ENCODE results near the gene HSPA12B.

The HSPA12B gene

DNA sequence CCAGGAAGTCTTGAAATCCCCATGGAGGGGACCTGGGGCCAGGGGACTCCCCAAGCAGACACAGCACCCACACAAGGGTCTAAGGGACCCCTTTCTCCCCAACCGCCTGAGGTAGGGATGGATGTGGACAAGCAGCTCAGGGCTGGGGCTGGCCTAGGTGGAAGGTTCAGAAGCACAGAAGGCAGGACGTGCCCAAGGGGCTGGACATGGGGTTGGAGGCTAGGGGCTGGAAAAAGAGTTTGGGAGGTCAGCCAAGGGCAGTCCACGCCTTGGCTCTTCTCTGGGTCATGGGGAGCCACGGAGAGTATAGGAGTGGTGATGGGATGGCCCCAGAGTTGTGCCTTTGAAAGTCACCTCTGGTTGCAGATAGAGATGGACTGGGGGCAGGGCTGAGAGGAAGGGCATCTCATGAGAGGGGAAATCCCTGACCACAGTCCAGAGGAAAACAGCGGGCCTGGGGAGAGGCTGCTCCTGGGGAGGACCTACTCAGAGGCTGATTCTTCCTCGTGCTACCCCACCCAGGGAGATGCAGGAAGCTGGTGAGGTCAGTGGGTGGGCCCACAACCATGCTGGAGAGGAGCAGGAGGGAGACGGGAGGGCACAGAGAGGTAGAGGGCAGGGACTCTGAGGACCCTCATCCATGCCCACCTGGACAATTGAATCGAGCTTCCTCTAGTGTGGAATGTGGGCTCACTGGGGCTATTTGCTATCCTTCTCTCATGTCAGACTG lies 2.5 kb upstream of the HSPA12B start:
- no peak for DNase-seq (ENCODE audit: low read depth in 2 of 2)

DNA sequence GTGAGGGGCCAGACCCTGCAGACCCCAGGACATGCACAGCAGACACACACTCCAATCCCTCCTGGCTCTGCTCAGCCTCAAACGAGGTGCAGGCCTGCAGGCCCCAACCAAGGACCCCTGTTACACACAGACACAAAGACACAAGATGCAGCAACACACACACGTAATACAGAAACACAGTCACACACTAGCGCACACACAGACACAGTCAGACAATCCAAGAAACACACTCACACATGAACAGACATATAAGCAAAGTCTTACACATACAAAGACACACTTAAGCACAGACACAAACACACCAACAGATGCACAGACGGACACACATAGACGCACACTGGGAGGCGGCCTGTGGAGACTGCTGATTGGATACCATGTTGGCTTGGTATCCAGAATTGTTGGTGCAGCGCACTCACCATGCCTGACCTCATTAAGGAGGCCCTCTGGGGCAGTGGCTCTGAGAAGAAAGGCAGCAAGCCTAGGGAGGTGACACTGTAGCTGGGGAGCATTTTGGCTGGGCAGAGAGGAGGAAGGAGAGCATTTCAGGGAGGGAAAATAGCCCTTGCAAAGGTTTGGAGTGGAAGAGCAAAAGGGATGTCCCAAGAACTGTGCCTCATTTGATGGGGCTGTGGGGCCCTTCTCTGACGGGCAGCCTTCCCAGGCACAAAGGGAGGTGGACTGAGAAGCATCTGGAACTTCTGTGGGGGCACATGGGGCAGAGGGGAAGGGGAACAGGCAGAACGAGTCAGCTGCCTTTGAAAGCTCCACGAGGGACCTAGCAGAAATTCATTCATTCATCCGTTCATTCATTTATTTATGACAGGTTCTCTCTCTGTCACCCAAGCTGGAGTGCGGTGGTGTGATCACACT lies 1.4 kb upstream of the HSPA12B start:
- no peak for DNase-seq (ENCODE audit: low read depth in 2 of 2)

DNA sequence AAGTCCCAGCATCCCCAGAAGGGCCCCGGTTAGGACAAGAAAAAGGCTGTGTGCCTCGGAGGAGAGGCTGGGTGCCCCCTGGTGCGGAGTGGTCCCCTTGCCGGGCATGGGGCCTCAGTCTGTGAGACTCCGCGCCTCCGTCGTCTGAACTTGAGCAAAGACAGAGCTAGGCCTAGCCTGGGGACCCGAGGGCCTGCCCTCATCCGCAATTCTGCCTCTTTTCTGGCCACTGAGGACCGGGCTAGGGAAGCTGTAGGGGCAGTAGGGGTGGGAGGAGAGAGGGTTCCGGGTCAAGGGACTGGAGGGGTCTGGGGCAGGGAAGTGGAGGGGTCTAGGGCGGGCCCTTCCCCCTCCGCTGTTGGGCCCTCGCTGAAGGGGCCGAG lies 550 bp upstream of the HSPA12B start:
- no peak for DNase-seq (ENCODE audit: low read depth in 2 of 2)

DNA sequence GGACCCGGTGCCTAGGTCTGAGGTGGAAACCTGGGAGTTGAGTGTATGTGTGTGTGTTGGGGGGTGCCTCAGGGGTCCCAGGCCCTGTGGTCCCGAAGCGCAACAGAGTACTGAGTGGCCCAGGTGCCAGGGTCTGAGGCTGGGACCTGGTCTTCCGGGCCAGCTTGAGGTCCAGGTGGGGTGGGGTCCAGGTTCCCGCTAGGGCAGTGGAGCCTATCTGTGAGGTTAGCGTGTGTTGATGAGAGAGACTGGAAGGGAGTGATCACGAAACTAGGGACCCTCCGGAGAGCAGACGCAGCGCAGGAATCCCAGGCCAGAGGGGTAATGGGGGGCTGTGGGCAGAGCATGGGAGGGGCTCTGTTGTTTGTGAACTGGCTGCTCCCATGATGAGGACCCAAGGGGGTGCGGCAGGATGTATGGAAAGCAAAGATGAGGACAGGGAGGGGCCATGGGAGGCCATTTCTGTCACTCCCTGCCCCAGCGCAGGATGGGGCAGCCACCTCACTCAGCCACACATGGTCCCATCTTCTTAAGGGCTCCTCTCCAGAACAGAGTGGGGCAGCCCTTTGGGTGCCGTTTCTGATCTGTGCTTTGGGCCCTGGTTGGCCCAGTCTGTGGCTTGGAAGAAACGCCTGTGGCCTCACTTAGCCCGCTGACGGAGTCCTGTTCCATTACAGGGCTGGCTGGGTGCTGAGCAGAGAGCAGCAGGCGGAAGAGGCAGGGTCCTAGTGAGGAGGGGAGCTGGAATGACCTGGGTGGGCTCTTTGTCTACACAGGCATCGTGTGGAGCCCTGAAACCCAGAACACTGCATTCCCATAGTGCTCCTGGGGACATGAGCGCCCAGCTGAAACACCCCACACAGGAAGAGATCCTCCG lies 872 bp downstream of the HSPA12B start:
- DNase-seq (ENCODE audit: low read depth in 2 of 2), result no peak

DNA sequence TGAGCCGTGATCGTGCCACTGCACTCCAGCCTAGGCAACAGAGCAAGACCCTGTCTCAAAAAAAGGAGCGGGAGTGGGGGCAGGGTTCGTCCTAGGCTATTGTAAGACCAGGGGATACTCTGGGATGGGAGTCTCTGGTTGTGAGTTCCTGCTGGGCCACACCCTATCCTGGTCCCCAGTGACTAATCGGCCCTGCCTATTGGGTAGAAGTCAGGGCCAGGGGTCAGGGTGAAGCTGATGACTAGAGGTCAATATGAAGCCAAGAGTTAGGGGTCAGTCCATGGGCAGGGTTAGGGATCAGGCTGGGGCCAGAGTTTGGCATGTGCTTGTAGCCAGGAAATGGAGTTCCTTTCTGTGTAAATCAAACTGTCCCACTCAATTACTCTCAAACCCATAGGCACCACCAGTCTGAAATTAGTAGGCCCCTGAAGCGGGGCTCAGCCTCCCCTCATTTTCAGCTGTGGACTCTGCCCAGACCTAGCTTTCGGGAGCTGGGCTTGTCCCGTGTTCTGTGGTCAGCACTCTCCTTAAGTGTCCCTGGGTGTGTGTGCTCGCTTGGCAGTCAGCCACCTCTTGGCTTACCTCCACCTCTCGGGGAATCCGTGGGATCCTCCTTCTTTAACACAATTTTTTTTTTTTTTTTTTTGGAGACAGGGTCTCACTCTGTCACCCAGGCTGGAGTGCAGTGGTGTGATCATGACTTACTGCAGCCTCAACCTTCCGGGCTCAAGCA lies 1.8 kb downstream of the HSPA12B start:
- no peak for DNase-seq (ENCODE audit: low read depth in 2 of 2)

DNA sequence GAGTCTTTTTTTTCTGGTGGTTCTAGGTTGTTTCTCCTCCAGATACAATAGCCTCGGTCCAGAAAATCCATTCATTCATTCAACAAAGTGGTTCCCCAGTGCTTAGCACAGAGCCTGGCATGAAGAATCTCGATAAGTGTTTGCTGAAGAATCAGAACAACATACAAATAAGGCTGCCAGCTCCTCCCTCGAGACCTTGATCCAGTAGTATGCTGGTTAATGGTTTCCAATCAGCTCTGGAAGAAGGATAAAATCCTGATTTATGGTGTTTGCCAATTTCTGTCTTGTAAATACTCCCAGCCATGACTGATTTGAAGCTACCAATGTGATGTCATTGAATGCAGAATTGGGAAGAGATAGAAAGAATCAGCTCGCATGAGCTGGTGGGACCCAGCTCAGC lies 3.3 kb downstream of the HSPA12B start:
- no peak for DNase-seq (ENCODE audit: low read depth in 2 of 2)

DNA sequence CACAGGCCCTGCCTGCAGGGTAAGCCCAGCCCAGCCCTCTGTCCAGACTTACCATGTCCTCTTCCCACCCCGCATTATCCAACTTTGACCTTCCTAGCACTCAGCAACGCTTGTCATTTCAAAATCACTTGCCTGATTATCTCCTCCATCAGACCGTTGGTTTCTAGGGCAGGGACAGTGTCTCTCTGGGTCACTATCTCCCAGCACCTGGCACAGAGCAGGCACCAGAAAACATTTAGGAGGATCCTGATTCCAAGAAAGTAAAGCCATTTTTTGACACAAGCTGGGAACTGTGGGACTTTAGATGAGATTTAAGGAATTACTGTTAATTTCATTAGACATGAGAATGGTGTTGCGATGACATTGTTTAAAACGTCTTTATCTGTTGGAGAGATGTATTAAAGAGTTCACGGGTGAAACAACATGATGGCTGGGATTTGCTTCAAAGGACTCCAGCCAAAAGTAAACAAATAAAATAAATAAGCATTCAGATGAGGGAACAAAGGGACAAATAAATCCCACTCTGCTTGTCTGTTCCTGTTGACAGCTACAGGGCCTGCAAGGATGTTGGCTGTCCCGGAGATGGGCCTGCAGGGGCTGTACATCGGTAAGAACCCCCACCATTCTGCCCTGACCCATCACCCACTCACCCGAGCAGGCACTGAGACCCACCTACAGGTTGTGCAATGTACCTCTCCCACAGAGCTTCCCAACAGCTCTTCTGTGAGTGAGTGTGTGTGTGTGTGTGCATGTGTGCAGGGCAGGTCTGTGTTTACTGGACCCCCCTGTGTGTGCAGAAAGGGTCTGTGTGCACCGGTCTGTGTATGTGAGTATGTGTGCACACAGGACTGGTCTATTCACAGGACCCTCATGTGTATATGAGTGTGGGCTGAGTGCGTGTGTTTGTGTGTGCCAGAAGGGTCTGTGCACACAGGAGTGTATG lies 5.9 kb downstream of the HSPA12B start:
- no peak for DNase-seq (ENCODE audit: low read depth in 2 of 2)

DNA sequence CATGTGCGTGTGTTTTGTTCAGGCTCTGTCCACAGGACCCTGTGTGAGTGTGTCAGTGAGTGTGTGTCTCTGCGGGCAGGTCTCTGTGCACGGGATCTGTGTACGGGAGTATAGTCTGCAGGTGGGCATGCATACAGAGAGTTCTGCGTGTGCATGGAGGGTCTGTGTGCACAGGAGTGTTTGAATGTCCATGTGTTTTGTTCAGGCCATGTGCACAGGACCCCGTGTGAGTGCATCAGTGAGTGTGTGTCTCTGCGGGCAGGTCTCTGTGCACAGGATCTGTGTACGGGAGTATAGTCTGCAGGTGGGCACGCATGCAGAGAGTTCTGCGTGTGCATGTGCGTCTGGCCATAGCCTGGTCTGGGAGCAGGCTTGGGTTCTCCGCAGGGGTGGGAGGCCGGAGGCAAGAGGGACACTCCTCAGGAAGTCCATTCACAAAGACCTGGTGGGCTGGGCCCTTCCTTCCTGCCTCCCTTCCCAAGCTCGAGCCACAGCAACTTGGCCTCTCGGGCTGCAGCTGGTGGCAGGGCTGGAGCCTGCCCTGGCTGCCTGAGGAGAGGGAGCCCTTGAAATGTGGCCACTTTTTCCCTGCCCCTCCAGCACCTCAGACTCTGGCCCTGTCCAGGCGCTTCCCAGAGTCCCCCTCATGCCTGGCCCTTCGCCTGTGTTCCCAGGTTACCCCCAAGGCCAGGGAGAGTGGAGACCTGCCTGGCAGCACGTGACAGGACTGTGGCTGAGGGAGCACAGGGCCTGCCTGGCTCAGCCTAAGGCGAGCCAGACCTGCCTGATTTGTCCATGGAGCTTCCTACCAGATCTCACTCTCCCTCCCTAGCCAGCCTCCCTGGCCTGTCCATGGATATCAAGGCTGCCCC lies 6.8 kb downstream of the HSPA12B start:
- no peak for DNase-seq (ENCODE audit: low read depth in 2 of 2)

DNA sequence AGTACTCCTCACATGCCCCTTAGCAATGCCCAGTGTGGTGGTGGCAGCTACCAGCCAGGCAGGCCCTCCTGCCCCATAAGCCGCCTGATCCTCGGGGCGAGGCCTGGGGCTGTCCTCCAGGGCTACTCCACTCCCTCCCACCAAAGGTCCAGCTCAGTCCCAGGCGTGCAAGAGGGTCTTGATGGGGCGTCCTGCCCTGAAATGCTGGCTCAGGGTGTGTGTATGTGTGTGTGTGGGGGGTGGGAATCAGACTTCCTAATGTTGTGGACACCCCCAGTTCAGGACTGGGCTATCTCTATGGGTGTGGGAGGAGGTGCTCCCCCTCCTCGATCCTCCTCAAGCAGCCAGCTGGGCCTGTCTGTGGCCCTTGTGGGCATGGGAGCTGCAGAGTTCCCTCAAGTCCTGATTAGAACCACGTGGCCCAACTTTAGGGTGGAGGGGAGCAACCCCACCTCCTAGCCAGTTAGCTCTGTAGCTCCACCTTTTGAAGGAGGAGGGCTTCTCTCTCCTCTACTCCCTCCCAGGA lies 7.5 kb downstream of the HSPA12B start:
- no peak for DNase-seq (ENCODE audit: low read depth in 2 of 2)

DNA sequence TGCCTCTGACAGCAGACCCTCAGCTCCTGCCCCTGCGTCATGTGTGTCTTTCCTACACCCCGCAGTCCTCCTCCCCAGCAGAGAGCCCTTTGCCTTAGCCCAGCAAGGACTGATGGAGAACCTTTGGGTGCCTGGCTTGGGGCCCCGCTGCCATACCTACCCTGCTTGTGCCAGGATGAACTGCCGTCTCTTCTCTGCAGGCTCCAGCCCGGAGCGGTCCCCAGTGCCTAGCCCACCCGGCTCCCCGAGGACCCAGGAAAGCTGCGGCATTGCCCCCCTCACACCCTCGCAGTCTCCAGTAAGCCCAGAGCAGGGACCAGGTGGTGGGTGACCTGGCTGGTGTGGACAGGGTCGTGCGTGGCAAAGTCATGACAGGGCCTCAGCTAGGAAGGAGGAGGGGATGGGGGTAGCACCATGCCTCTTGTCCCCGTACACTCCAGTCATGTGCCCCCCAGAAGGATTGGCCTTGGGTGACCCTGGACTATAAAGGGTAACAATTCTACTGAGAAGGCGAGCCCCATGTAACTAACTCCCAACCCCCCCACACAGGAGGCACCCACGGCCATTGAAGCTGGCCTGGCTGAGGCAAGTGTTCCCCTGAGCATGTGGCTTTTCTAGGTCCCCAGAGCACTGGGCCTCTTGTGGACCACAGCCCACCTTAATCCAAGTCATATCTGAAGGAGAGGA lies 8.3 kb downstream of the HSPA12B start:
- DNase-seq (ENCODE audit: low read depth in 2 of 2), result no peak

DNA sequence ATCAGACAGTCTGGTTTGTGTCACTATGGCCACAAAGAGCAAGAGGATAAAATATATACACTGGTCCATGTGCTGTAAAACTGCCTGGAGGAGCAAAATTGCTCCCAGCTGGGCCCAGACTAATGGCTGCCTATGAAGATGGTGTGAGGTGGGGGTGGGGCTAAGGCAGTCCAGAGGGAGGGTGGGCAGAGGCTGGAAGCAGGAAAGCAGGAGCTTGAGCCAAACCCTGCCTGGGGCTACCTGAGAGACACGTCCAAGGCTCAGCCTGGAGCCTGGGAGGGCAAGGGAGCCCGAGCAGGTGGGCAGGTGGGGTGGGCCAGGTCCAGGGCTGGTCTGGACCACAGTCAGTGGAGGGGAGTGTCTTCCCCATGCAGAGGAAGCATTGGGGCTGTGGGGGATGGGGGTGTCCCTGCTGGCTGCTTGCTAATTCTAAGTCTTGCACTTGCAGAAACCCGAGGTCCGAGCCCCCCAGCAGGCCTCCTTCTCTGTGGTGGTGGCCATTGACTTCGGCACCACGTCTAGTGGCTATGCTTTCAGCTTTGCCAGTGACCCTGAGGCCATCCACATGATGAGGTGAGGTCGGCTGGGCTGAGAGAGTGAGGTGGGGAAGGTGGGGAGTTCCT lies 9.5 kb downstream of the HSPA12B start:
- no peak for DNase-seq (ENCODE audit: low read depth in 2 of 2)

DNA sequence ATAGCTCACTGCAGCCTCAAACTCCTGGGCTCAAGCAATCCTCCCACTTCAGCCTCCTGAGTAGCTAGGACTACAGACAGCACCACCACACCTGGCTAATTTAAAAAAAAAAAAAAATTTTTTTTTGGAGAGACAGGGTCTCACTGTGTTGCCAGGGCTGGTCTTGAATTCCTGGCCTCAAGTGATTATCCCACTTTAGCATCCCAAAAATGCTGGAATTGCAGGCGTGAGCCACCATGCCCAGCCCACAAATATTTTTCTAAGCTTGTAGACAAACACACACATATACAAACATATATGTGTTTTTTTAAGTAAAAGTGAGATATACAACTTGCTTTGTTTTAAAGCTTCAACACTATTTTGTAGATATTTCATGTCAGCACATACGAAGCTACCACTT lies 10.8 kb downstream of the HSPA12B start:
- no peak for DNase-seq (ENCODE audit: low read depth in 2 of 2)

DNA sequence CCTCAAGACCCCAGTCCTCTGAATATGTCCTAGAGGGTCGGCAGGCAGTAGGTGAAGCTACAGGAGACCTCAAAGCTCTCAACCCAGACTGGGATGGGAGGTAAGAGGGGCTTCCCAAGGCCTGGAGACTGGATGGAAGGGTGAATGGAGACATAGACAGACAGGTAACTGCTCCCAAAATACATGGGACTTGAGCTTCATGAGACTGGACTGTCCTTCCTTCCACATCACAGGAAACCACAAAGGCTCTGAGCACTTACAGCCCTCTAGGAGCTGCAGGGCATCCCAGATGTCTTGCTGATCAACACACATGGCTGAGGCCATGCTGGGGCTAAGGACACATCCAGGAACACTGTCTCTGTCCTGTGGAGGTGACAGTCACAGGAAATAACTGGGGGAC lies 11.6 kb downstream of the HSPA12B start:
- DNase-seq (ENCODE audit: low read depth in 2 of 2), result no peak

DNA sequence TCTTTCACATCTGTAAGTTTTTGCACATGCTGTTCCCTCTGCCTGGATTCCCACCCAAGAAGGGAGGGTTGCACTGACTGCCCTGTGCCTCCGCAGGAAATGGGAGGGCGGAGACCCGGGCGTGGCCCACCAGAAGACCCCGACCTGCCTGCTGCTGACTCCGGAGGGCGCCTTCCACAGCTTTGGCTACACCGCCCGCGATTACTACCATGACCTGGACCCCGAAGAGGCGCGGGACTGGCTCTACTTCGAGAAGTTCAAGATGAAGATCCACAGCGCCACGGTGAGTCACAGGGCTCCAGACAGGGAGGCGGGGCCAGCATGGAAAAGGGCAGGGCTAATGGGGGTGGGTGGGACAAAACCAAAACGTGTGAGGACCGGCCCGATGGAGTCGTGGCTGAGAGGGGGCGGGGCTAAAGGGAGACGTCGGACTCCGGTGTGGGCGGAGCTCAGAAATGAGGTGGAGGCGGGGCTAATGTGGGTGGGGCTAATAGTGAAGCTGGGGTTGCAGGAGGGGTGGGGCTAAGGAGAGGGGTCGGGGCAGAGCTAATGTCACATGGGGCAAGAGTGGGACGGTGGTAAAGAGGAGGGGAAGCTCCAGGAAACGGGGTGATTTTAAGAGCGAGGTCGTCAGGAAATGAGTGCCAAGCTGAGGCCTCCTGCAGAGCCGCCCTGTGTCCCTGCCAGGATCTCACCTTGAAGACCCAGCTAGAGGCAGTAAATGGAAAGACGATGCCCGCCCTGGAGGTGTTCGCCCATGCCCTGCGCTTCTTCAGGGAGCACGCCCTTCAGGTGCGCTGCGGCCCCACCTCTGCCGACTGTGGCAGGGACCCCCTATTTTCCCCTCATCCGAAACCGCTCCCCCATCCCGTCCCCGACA lies 12.6 kb downstream of the HSPA12B start:
- DNase-seq (ENCODE audit: low read depth in 2 of 2), result peak; percentile 8 to 34

DNA sequence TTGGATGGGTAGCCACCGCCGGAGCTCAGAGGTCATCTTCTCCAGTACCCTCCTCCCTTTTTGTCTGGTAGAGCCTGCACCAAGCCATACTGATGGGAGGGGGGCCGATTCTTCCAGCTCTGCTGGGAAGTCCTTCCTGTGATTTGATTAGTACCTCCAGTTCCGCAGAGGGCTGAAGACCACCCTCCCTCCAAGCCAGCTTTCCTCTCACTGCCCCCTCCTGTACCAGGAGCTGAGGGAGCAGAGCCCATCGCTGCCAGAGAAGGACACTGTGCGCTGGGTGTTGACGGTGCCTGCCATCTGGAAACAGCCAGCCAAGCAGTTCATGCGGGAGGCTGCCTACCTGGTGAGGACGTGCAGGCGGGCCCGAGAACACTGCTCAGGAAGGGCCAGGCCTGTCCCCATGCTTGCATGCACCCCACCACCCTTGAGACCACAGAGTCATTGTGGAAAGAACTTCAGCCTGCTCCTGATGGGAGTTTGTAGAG lies 13.2 kb downstream of the HSPA12B start:
- DNase-seq (ENCODE audit: low read depth in 2 of 2), result no peak

DNA sequence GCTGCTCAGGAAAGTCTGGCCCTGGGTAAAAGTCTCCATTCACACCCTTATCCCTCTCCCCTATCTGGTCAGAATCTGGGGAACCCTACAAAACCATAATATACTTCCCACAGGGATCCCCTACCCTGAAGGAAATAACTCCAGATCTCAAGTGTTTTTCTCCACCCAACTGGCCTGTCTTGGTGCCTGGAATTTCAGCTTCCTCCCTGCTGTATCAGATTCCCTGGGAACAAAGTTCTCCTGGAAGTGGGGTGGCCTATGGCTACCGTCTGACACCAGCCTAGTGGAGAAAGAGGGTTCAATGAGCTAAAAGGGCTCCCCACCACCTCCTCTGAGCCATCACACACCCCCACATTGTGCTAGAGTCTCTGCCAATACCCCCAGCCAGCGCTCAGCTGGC lies 15.0 kb downstream of the HSPA12B start:
- DNase-seq (ENCODE audit: low read depth in 2 of 2), result no peak

DNA sequence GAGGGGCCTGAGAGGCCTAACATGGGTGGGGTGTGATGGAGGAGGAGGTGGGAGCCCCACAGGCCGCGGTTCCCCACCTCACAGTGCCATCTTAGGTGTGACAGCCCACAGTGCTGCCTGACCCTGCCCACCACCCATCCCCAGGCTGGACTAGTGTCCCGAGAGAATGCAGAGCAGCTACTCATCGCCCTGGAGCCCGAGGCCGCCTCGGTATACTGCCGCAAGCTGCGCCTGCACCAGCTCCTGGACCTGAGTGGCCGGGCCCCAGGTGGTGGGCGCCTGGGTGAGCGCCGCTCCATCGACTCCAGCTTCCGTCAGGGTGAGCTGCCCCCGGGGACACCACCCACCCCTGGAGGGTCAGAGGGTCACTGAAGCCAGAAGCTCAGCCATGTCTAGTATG lies 15.6 kb downstream of the HSPA12B start:
- no peak for DNase-seq (ENCODE audit: low read depth in 2 of 2)
